SH-SY5Y (cell line): Measurements from ENCODE around the gene GOLM1.

Experiments
- GATA2 ChIP-seq: IDR thresholded peaks from 2 replicates; pipeline ENCODE4 v1.6.1; 2011; ENCODE audit warnings: mild to moderate bottlenecking, low read depth, low read length
- GATA3 ChIP-seq: IDR thresholded peaks from 2 replicates; pipeline ENCODE4 v1.6.1; 2011; ENCODE audit warnings: low read depth, mild to moderate bottlenecking, low read length, moderate library complexity

DNA sequence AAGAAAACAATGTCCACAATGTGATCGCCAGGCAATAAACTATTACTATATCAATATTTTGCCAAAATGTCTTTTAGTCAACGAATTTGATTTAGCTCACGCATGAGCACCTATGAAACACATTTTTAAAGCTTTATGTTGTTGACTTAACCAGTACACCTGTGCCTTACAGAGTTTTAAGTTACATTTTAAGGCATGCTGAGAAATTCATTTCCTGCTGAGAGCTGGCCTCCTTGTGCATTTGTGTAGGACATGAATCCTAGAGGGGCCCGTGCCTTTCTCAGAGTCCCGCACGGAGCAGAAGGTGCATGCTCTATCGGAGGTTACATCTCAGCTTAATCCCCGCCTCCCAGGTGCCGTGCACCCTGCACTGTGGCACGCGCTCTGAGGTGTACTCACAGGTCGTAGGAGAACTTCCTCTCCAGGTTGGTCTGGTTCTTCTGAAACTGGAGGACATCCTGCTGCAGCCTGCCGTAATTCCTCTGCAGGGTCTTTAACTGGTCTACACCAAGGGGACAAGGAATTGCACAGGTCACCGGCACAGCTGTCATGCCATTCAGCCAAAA, 53.2 kb downstream of the GOLM1 start:
- TF ChIP-seq GATA3 (no peak), GATA2 (no peak)
